Measurements from ENCODE around the gene HBE1.
"Not testable (repeated sequence)": the region's sequence is repeated elsewhere in the genome, so short reads cannot be mapped to it uniquely, and the experiment has no call there.

The HBE1 gene

DNA sequence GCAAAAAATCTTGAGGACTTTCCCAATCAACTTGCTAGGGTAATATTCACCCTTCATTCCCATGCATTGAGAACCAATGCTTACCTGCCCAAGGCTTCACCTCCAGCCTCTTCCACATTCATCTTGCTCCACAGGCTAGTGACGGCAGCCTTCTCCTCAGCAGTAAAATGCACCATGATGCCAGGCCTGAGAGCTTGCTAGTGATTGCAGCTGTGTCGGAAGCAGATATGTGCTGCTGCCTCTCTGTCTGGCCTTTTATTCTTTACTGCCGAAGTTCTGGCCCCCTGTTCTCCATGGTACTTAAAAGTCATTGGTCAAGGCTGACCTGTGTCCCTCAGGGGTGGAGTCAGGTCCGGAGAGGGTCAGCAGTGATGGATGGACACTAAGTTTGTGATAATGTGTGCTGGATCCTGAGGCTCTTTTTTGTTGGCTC is at the start of gene HBE1:
Gene HBE1 (minus strand): TSS at position 231 of the 433 bp plus-strand sequence. CDS start 55 bp downstream, at position 176.
- no peak for DNase-seq

DNA sequence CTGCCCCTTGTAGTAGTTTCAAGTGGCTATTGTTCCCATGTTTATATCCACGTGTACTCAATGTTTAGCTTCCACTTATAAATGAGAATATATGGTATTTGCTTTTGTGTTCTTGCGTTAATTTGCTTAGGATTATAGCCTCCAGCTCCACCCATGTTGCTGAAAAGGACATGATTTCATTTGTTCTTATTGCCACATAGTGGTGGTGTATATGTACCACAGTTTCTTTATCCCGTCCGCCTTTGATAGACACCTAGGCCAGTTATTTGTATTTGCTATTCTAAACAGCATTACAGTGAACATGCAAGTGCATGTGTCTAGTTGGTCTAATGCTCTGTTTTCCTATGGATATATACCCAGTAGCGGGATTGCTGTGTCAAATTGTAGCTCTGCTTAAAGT is 47.5 kb upstream of the HBE1 start:
- no peak for DNase-seq

DNA sequence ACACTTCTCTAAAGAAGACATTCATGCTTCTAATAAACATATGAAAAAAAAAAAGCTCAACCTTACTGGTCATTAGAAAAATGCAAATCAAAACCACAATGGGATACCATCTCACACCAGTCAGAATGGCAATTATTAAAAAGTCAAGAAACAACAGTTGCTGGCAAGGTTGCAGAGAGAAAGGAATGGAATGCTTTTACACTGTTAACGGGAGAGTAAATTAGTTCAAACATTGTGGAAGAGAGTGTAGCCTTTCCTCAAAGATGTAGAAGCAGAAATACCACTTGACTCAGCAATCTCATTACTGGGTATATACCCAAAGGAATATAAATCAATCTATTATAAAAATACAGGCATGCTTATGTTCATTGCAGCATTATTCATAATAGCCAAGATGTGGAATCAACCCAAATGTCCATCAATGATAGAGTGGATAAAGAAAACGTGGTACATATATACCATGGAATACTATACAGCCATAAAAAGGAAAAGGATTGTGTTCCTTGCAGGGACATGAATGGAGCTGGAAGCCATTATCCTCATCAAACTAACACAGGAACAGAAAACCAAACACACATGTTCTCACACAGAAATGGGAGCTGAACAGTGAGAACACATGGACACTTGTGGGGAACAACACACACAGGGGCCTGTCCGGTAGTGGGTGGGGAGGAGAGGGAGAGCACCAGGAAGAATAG is 43.7 kb upstream of the HBE1 start:
- DNase-seq, result not testable (repeated sequence)

DNA sequence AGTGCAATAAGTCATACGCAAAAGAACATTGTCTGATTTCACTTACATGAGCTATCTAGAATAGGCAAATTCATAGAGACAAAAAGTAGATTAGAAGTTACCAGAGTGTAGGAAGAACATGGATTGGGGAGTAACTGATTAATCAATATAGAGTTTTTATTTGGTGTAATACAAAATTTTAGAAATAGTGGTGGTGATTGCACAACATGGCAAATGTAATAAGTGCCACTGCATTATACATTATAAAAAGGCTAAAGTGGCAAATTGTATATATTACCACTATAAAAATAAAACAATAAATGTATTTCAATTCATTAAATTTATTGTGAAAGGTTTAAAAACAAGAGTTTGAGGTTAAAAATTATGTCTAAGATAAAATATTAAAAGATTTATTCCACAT is 40.7 kb upstream of the HBE1 start:
- DNase-seq, result no peak

DNA sequence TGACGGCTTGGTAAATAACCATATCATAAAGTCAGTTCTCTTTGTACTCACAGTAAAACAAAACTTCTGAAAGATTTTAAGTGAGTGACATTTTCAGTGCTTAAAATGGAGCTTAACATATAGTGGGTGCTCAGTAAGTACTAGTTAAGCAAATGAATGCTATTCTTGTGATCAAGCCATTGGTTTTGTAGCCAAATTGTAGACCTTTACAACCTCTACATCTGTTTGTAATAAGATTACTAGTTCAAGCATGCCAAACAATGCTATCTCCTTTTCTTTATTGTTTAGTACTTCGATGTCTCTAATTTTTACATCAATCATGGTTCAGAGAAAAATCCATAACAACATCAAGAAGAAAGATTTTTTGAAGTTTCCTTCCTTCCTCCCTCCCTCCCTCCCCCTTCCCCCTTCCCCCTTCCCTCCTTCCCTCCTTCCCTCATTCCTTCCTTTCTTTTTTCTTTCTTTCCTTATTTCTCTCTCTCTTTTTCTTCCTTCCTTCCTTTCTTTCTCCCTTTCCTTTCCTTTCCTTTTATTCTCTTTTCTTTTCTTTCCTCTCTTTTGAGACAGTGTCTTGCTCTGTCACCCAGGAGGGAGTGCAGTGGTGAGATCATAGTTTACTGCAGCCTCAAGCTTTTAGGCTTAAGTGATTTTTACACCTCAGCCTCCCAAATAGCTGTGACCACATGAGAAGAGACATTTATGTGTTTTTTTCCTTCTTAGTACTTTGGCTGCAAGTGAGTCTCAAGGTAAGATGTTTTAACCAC is 37.7 kb upstream of the HBE1 start:
- no peak for DNase-seq

DNA sequence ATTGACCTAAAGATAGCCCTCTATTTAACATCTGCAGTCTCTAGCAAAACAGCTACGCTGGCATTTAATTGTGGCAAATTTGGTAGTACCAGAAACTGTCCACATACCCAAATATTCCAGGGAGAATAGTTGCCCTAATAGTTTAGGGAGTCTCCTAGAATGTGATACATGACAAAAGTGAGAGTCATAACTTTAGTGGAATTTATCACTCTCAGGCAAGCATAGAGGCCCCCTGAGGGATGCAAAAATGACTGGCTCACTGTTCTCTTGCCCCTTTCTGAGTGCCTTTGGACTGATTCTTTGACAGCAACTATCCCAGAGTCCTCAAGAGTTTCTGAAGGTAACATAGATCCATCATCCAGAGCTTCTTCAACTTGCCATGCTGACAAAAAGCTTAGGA is 34.3 kb upstream of the HBE1 start:
- DNase-seq, result no peak

DNA sequence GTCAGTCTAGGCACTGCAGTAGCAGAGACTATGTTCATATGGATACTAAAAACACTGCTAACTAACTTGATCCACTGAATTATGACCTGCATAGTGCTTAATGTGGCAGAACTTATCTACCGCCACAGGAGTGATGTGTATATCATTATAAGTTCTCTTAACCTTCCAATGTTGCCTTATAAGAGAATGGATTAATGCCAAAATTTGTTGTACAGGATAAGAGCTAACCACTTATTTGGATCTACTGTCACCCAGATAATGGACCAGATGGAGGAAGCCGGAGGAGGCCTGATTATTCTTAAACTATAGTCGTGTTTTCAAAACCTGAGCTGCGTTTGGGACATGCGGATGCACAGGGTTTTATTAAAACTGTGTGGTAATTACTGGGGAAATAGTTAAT is 33.9 kb upstream of the HBE1 start:
- no peak for DNase-seq

DNA sequence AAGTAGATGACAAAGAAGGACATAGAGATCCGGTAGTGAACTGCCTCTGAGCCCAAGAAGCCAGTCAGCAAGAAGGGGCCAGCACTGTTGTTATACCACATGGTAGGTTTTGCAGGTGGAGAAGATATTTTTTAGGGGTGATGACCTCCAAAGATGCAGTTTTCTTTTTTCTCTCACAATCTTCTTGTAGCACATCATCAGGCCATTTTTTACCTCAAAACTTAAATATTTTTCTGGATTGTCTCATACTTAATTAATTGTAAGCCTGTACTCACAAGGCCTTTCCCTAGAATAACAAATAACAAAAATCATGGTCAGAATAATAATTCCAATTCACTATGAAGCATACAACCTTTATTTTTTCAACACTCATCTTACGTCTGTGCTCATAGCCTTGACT is 32.1 kb upstream of the HBE1 start, which contains the start of gene OR51B4:
Gene OR51B4 (minus strand): TSS at position 101 of the 400 bp plus-strand sequence. CDS start 0 bp downstream, at position 101.
- no peak for DNase-seq

DNA sequence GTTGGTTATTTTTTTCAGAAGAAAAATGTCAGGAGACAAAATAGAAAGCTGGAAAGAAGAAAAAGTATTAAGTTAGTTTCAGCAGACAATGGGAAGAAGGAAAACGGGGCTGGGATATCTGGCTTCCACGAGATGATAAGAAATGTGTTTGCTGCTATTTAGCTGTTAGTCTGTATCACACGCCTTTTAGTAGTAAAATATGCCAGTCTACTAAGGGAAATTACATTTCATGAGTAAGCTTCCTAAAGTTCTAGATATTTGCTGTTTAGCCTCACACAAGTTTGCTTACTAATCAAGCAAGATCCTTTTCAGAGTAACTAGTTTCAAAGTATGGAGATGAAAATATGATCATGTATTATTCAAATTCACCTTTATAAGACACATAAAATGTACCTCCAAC is 30.5 kb upstream of the HBE1 start:
- no peak for DNase-seq

DNA sequence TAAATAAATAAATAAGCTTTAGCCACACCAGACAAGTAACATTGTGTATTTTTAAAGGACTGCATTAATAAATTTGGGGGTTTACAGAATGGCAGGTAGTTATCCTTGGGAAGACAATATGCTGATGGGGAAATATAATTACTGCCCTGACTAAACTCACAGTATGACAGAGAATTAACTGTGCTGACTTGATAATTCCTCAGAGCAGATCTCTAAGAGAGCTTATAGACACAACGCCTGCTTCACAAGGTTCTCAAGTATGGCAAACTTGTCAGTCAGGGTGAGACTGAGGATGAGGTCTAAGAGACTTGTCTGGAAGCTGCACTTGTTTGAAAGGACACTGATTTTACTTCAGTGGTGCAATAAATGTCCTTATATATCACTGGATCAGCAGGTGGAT is 28.7 kb upstream of the HBE1 start:
- no peak for DNase-seq

DNA sequence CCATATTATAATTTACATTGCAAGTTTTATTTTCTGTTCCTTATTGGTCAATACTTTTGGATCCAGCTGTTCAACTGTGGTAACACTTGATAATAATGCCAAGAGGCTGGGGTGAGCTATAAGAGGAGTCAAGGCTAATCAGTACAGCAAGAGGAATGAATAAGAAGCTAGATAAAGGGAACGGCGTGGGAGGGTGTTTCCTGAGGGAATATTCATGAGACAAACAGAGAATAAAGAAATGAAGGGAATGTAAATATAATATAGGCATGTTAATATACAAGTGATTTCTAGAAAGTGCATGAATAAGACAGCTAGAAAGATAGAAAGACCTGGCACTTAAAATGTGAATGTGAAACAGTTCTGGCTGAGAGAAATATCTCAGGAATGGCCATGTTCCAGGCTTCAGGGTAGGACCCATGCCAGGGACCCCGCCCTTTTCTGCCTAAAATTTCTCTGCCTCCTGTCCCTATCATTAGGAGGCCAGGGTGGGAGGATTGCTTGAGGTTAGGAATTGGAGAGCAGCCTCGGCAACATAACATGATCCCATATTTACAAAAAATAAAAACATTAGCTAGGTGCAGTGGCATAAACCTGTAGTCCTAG is 28.1 kb upstream of the HBE1 start:
- DNase-seq, result no peak

DNA sequence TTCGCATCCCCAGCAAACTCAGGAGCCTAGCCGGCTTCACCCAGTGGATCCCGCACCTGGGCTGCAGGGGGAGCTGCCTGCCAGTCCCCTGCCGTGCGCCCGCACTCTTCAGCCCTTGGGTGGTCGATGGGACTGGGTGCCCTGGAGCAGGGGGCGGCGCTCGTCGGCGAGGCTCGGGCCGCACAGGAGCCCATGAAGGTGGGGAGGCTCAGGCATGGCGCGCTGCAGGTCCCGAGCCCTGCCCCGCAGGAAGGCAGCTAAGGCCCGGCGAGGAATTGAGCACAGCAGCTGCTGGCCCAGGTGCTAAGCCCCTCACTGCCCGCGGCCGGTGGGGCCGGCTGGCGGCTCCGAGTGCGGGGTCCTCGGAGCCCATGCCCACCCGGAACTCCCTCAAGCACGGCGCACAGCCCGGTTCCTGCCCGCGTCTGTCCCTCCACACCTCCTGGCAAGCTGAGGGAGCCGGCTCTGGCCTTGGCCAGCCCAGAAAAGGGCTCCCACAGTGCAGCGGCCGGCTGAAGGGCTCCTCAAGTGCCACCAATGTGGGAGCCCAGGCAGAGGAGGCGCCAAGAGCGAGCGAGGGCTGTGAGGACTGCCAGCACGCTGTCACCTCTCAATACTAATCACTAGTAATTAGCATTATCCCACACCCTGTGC is 24.7 kb upstream of the HBE1 start:
- DNase-seq, result not testable (repeated sequence)

DNA sequence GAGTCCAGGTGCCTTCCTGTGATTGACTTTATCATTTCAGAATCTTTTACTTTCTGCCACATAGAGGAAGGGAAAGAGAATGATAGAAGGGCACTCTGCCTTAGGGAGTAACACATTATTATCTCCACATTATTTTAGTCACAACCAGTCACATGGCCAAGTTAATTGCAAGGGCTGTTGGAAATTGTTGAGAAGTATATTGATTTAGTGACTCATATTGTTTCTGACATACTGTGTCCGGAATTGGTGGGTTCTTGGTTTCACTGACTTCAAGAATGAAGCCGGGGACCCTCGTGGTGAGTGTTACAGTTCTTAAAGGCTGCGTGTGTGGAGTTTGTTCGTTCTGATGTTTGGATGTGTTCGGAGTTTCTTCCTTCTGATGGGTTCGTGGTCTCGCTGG is 23.3 kb upstream of the HBE1 start:
- DNase-seq, result no peak

DNA sequence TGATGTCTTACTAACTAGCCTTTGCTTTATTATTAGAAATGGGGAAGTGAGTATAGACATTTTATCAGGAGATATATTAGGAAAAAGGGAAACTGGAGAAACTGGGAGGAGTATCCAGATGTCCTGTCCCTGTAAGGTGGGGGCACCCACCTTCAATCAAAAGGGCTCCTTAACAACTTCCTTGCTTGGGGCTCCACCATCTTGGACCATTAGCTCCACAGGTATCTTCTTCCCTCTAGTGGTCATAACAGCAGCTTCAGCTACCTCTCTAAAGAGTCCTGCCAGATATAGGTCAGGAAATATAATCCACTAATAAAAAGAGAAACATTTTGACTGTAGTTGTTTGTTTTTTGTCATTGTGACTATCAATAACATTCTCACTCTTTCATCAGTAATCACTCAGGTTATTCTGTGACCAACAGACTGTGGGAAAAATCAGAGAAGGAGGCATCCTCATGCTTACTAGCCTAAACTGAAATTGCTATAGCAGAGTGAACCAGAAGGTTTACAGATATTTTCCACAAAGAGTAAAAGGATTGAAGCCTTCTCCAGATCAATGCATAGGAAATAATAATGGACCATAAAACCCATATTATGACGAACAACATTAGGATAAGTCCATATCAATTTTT is 21.6 kb upstream of the HBE1 start:
- no peak for DNase-seq

DNA sequence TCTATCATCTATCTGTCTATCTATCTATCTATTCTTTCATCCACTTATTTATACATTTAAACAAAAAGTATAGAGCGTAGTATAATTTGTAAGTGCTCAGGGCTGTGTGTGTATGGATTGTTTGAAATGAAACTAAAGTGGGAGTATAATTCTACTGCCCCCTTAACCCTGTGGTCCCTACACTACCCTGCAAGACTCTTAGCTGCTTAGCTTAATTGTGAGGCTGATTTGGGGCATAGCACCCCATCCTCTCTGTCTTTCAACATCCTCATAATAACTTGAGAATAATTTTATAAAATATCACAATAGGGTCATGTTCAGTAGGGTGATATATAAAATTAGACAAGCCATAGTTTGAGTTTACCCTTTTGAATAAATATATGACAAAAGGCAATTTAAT is 20.4 kb upstream of the HBE1 start:
- no peak for DNase-seq

DNA sequence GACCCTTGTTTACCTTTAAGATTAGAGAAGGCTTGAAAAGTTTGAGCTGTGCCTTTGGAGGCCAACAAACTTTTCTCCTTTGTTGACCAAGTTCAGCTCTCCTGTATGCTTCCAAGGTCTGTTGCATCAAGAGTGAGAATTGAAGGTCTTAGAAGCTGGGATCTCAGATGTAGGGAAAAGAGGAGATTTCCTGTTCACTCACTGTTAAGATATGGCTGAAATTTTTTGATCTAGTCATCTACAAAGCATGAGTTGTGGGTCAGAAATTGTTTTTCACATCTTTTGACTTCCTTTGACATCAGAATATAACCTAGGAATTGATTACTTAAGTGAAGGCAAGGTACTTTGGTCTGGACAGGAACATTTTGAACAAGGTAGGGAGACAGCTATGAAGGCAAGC is 20.0 kb upstream of the HBE1 start:
- DNase-seq, result no peak

DNA sequence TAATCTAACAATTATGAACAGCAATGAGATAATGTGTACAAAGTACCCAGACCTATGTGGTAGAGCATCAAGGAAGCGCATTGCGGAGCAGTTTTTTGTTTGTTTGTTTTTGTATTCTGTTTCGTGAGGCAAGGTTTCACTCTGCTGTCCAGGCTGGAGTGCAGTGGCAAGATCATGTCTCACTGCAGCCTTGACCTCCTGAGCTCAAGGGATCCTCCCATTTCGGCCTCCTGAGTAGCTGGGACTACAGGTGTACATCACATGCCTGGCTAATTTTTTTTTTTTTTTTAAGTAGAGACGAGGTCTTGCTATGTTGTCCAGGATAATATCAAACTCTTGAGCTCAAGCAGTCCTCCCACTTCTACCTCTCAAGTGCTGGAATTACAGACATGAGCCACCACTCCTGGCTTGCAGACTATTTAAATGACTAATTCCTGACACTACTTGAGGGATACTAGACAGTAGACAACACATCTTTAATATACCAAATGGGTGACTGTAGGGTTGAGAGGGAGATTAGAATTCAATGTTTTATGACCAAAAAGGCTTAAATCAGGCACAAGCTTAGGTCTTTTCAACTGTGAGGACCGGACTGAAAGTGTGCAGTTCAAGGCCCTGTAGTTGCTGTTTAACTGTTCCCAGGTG is 19.3 kb upstream of the HBE1 start:
- no peak for DNase-seq

DNA sequence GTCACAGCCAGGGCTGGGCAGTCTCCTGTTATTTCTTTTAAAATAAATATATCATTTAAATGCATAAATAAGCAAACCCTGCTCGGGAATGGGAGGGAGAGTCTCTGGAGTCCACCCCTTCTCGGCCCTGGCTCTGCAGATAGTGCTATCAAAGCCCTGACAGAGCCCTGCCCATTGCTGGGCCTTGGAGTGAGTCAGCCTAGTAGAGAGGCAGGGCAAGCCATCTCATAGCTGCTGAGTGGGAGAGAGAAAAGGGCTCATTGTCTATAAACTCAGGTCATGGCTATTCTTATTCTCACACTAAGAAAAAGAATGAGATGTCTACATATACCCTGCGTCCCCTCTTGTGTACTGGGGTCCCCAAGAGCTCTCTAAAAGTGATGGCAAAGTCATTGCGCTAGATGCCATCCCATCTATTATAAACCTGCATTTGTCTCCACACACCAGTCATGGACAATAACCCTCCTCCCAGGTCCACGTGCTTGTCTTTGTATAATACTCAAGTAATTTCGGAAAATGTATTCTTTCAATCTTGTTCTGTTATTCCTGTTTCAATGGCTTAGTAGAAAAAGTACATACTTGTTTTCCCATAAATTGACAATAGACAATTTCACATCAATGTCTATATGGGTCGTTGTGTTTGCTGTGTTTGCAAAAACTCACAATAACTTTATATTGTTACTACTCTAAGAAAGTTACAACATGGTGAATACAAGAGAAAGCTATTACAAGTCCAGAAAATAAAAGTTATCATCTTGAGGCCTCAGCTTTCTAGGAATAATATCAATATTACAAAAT is 18.6 kb upstream of the HBE1 start:
- no peak for DNase-seq

DNA sequence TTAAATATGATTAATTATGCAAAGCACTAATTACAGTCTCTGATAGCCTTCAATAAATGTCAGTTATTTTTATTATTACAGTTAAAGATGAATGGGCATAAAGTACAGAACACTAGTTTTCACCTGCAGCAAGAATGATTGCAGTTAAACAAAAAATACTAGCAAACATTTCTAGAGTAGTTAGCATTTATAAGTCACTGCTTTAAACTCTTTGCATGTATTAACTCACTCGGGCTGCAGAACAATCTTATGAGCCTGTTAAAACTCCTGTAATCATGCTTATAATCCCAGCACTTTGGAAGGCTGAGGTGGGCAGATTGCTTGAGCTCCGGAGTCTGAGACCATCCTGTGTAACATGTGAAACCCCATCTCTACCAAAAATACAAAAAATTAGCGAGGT is 17.2 kb upstream of the HBE1 start:
- no peak for DNase-seq

DNA sequence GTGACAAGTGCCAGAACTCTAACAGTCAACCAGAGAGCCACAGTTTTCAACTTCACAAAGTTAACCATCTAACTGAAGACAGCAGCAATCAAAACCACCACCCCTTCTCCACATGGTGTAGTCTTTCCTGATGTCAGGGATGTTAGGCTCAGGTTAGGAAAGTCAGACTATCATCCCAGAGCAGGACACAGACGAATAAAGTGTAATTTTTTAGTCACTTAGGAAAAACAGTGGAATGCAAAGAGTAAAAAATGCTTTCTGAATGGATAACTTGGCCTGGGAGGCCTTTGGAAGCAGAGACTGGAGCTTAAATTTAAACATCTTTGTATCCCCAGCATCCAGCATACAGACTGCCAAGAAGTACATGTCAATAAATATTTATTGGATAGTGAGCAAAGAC is 16.6 kb upstream of the HBE1 start:
- no peak for DNase-seq

DNA sequence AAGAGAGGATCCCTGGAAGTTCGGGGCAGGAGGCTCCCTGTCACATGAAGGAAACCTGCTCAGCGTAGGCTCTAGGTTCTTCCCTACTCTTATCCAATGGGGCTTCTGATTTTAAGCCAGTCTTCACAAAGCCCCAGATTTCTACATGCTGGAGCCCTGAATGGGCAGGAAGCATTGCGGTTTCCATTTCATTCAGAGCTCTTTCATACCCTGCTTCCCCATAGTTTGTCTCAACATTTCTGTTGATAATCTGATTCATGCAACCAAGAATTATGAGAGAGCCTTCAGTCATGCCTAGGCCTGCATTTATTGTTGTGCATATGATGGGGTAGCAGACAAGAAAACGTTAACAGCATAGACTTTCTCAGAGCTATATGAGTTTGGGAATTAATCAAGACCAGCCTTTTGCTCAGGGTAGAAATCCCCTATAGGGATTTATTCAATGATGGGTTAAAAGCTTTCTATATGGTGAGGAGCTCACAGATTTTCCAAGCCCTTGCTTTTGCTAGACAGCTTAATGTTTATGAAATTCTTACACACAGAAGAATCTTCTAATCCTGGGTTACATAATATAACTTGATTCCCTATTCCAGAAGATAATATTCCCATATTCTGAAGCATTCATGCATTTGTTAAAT is 16.1 kb upstream of the HBE1 start:
- DNase-seq, result no peak

Data from COR-L47 (cell line).